Ishikawa (cell line): ENCODE results near the gene HCN2.

Source experiments
- CEBPB ChIP-seq: IDR thresholded peaks from 2 replicates; pipeline ENCODE4 v1.6.1; 2012
- CREB1 ChIP-seq: IDR thresholded peaks from 2 replicates; pipeline ENCODE4 v1.6.1; 2012; ENCODE audit warnings: low read depth
- EGR1 ChIP-seq: IDR thresholded peaks from 2 replicates; pipeline ENCODE4 v1.6.1; 2012
- EP300 ChIP-seq: IDR thresholded peaks from 2 replicates; pipeline ENCODE4 v1.6.1; 2012; ENCODE audit warnings: borderline replicate concordance
- FOXM1 ChIP-seq: IDR thresholded peaks from 2 replicates; pipeline ENCODE4 v1.6.1; 2012; ENCODE audit warnings: low read depth, borderline replicate concordance
- NFIC ChIP-seq: IDR thresholded peaks from 2 replicates; pipeline ENCODE4 v1.6.1; 2012
- RAD21 ChIP-seq: IDR thresholded peaks from 2 replicates; pipeline ENCODE4 v1.6.1; 2012; ENCODE audit warnings: low read depth
- TCF12 ChIP-seq: IDR thresholded peaks from 2 replicates; pipeline ENCODE4 v1.6.1; 2012; ENCODE audit warnings: low read depth
- TEAD4 ChIP-seq: IDR thresholded peaks from 2 replicates; pipeline ENCODE4 v1.6.1; 2012
- YY1 ChIP-seq: IDR thresholded peaks from 2 replicates; pipeline ENCODE4 v1.6.1; 2012; ENCODE audit warnings: low read depth
- ZBTB7A ChIP-seq: IDR thresholded peaks from 2 replicates; pipeline ENCODE4 v1.6.1; 2012; ENCODE audit warnings: low read depth
- TF ChIP-seq, protein P1 (sequence below): IDR thresholded peaks from 2 replicates; pipeline ENCODE4 v1.6.1; 2012
- TF ChIP-seq, protein P2 (sequence below): IDR thresholded peaks from 2 replicates; pipeline ENCODE4 v1.6.1; 2012; ENCODE audit warnings: low read depth, mild to moderate bottlenecking
- TF ChIP-seq, protein P3 (sequence below): IDR thresholded peaks from 2 replicates; pipeline ENCODE4 v1.6.1; 2012

HCN2 gene

DNA sequence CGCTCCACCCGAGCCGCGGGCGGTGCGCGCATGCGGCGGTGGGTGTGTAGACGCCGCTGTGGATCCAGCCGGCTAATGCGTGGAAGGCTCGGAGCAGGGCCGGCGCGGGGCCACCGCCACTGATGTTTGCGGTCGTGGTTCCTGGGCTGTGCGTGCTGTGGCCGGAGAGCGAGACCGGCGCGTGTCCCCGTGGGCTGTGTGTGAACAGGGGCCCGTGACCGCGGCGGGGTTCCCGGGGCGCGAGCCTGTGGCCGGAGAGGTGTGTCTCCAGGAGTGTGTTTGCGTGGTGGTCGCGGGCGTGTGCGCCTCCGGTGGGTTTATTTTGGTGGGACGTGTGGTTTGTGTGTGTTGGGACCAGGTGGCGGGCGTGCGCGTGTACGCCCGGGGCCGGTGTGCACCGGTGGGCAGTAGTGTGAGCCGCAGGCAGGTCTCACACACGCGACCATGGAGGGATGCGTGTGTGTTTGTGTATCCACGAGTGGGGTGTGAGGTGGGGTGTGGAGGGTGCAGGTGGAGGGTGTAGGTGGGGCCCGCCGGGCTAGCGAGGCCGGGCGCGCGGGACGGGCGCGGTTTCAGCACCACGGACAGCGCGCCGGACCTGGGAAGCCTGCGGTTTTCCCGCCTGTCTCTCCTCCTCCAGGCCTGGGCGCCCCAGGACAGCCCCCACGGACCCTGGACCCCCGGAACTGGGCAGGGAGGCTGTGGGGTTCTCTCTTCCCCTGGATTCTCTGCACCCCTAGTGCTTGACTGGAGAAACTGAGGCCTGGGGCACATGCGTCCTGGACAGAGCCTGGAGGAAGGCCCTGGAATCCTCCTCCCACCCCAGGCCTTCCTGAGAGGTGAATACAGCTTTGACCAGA is 1.6 kb downstream of the HCN2 start:
- TF ChIP-seq, protein P1, sequence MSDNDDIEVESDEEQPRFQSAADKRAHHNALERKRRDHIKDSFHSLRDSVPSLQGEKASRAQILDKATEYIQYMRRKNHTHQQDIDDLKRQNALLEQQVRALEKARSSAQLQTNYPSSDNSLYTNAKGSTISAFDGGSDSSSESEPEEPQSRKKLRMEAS, result peak; percentile 36; the same call in 1 of the 2 replicates
- TF ChIP-seq TEAD4 (no peak), ZBTB7A (peak; percentile 69)
- TF ChIP-seq, protein P2, sequence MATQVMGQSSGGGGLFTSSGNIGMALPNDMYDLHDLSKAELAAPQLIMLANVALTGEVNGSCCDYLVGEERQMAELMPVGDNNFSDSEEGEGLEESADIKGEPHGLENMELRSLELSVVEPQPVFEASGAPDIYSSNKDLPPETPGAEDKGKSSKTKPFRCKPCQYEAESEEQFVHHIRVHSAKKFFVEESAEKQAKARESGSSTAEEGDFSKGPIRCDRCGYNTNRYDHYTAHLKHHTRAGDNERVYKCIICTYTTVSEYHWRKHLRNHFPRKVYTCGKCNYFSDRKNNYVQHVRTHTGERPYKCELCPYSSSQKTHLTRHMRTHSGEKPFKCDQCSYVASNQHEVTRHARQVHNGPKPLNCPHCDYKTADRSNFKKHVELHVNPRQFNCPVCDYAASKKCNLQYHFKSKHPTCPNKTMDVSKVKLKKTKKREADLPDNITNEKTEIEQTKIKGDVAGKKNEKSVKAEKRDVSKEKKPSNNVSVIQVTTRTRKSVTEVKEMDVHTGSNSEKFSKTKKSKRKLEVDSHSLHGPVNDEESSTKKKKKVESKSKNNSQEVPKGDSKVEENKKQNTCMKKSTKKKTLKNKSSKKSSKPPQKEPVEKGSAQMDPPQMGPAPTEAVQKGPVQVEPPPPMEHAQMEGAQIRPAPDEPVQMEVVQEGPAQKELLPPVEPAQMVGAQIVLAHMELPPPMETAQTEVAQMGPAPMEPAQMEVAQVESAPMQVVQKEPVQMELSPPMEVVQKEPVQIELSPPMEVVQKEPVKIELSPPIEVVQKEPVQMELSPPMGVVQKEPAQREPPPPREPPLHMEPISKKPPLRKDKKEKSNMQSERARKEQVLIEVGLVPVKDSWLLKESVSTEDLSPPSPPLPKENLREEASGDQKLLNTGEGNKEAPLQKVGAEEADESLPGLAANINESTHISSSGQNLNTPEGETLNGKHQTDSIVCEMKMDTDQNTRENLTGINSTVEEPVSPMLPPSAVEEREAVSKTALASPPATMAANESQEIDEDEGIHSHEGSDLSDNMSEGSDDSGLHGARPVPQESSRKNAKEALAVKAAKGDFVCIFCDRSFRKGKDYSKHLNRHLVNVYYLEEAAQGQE, result peak; percentile 99

DNA sequence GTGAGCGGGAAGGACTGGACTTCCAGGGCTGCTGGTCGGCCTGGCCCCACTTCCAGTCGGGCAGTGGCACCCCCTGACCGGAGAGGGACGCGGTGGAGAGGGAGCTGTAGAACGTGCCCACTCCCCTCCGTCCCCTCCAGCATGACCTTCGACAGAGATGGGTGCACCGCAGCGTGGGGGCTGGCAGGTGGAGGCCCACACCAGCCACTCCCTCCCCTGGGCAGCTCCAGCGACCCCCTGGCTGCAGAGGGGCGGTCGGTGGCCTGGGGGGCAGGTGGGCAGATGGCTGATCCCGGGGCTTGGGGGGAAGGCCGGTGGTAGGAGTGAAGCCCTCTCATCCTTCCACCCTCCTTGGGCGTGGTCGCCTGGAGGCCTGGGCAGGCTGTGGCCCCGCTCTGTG is 2.4 kb downstream of the HCN2 start:
- TF ChIP-seq EGR1 (no peak), YY1 (no peak), RAD21 (no peak)
- TF ChIP-seq, protein P2, result no peak

DNA sequence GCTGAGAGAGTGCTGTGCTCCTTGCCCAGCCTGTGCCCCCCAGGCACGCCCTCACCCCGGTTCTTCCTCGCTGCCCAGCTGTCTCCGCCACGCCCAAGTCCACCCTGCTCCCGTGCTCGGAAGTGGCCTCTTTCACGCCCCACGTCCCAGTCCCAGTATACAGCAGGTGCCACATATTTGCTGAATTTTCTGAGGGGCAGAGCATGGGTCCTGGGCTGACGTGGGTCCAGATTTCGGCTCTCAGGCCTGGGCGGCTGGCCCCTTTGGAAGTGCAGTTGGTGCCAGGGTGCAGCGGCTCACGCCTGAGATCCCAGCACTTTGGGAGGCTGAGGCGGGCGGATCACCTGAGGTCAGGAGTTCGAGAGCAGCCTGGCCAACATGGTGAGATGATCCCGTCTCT is 3.4 kb downstream of the HCN2 start:
- no peak for TF ChIP-seq CREB1
- no peak for TF ChIP-seq ZBTB7A
- TF ChIP-seq, protein P3, sequence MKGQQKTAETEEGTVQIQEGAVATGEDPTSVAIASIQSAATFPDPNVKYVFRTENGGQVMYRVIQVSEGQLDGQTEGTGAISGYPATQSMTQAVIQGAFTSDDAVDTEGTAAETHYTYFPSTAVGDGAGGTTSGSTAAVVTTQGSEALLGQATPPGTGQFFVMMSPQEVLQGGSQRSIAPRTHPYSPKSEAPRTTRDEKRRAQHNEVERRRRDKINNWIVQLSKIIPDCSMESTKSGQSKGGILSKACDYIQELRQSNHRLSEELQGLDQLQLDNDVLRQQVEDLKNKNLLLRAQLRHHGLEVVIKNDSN, result no peak

DNA sequence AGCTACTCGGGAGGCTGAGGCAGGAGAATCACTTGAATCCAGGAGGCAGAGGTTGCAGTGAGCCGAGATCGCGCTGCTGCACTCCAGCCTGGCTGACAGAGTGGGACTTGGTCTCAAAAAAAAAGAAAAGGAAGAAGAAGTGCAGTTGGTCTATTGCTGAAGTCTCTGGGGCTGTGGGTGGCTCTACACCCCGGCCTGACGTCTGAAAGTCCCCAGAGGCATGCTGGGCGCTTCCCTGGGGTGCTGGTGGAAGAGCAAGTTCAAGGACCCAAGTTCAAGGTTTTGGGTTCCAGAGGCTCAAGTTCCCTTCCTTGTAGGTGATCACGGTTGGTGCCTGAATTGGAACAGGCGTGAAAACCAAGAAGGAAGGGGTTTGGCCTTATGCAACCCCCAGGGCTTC is 3.8 kb downstream of the HCN2 start:
- no peak for TF ChIP-seq TEAD4
- TF ChIP-seq FOXM1, result no peak
- TF ChIP-seq, protein P2, result no peak
- TF ChIP-seq, protein P3, result no peak
- TF ChIP-seq EGR1, result no peak
- TF ChIP-seq TCF12, result no peak
- TF ChIP-seq EP300, result no peak
- TF ChIP-seq ZBTB7A, result no peak
- TF ChIP-seq NFIC, result no peak
- no peak for TF ChIP-seq CEBPB

DNA sequence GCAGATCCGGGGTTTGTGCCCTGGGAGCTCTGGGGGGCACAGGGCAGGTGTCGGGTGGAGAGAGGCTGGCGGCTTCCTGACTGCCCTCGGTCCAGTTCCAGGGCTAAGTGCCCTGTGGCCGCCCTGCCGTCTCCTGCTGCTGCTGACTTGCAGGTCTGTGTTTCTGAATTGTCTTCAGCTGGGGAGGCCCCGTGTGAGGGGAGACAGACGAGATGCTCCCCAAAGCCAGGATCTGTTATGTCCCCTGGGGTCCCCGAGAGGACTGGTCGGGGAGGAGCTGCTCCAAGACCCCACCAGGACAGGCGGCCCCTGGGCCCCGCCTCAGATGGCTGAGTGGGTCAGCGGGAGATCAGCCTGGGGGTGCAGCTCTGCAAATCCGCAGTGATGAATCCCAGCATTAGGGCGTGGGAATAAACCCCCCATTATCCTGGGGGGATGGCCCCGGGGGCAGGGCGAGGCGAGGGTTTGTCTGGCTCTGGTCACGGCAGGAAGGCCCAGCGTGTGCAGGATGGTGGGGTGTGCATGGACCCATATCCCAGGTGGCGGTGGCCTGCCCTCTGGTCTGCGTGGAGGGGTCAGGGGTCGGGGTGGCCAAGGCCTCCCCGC is 4.7 kb downstream of the HCN2 start:
- TF ChIP-seq RAD21, result no peak
- TF ChIP-seq CEBPB, result no peak
- no peak for TF ChIP-seq ZBTB7A
- no peak for TF ChIP-seq NFIC
- no peak for TF ChIP-seq CREB1
